ENCODE results near the gene GLIPR2.
"Not testable (repeated sequence)": the region's sequence is repeated elsewhere in the genome, so short reads cannot be mapped to it uniquely, and the experiment has no call there.

Gene GLIPR2

DNA sequence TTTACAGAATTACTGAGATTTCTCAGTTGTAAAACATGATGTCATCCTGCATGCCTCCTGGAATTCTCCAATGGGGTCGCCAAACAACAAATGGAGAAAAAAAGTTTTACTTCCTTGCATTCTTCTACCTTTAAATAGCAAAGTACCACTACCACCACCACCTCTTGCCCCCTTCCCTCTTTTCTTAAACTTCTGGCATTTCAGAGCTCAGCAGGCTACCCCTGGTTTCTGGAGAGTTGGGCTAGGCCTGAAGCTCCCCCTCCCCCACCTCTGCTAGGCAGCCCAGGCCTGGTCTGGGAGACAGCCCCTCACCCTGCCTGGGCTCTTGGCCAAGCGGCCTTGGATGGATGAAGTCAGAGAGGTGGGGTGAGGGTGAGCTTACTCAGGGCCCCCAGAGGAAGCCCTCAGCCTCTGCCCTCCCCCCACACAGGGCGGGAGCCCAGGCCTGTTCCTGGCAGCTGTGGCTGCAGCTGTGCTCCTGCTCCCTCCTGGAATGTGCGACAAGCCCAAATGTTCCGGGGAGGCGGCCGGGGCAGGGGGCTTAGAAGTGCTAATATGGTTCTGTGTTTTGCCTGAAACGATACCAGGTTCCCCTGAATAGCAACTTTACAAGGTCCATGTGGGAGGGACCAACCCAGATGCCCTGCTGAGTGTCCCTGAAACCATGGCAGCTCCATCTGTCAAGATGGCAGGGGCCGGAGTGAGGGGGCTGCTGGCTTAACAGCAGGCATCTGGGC lies 26.7 kb downstream of the GLIPR2 start:
- Histone ChIP-seq H3K27ac (ENCODE audit: low read depth, low read length) (peak overlapping the region; percentile 87), H3K27me3 (ENCODE audit: control insufficient read depth, insufficient read depth, low read length) (no peaks in the 10 kb centered on the region), H3K36me3 (ENCODE audit: control insufficient read depth, insufficient read depth, low read length) (peaks cover 3% of the 10 kb centered on the region), H3K4me3 (ENCODE audit: low read length) (no peak overlapping the region), H3K4me1 (ENCODE audit: control insufficient read depth, insufficient read depth, low read length) (peaks cover 27% of the 10 kb centered on the region), H3K9ac (ENCODE audit: low read length) (no peak overlapping the region)

- Histone ChIP-seq H3K27me3 (ENCODE audit: control insufficient read depth, insufficient read depth, low read length) (no peaks in the 10 kb centered on the region), H3K9ac (ENCODE audit: low read length) (no peak overlapping the region), H3K36me3 (ENCODE audit: control insufficient read depth, insufficient read depth, low read length) (peaks cover 3% of the 10 kb centered on the region), H3K27ac (ENCODE audit: low read depth, low read length) (peak overlapping the region; percentile 87), H3K4me3 (ENCODE audit: low read length) (no peak overlapping the region), H3K4me1 (ENCODE audit: control insufficient read depth, insufficient read depth, low read length) (peaks cover 24% of the 10 kb centered on the region)
Measured at GRCh38 chr9:36163786-36164170, 27.2 kb downstream of the GLIPR2 start.

- H3K4me1 ChIP-seq (ENCODE audit: control insufficient read depth, insufficient read depth, low read length), result peaks cover 22% of the 10 kb centered on the region
- no peaks in the 10 kb centered on the region for H3K27me3 ChIP-seq (ENCODE audit: control insufficient read depth, insufficient read depth, low read length)
- H3K9ac ChIP-seq (ENCODE audit: low read length), result no peak overlapping the region
- peak overlapping the region; percentile 87 for H3K27ac ChIP-seq (ENCODE audit: low read depth, low read length)
- peaks cover 3% of the 10 kb centered on the region for H3K36me3 ChIP-seq (ENCODE audit: control insufficient read depth, insufficient read depth, low read length)
- no peak overlapping the region for H3K4me3 ChIP-seq (ENCODE audit: low read length)
Measured at GRCh38 chr9:36164372-36164771, 27.8 kb downstream of the GLIPR2 start.

- no peak overlapping the region for H3K4me3 ChIP-seq (ENCODE audit: low read length)
- H3K36me3 ChIP-seq (ENCODE audit: control insufficient read depth, insufficient read depth, low read length), result peaks cover 3% of the 10 kb centered on the region
- no peaks in the 10 kb centered on the region for H3K27me3 ChIP-seq (ENCODE audit: control insufficient read depth, insufficient read depth, low read length)
- peaks cover 20% of the 10 kb centered on the region for H3K4me1 ChIP-seq (ENCODE audit: control insufficient read depth, insufficient read depth, low read length)
- H3K9ac ChIP-seq (ENCODE audit: low read length), result no peak overlapping the region
- H3K27ac ChIP-seq (ENCODE audit: low read depth, low read length), result peak overlapping the region; percentile 87
Measured at GRCh38 chr9:36164989-36165388, 28.5 kb downstream of the GLIPR2 start.

DNA sequence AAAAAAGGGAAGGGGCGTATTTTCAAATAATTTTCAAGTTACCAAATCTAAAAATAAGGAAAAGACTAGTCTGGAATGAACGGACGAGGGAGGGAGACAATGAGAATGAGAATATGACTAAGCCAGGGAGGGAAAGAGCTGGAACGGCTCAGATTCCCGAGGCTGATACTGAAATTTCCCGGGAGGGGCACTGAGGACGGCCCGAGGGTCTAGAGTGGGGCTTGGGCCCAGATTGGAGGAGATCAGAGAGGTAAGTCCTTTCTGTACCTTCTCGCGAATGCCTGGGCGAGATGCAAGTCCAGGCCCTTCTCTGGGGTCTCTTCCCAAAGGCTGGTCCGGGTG lies 29.3 kb downstream of the GLIPR2 start:
- Histone ChIP-seq H3K4me1 (ENCODE audit: control insufficient read depth, insufficient read depth, low read length) (peaks cover 20% of the 10 kb centered on the region), H3K4me3 (ENCODE audit: low read length) (peak overlapping the region; percentile 29), H3K36me3 (ENCODE audit: control insufficient read depth, insufficient read depth, low read length) (peaks cover 3% of the 10 kb centered on the region), H3K9ac (ENCODE audit: low read length) (no peak overlapping the region), H3K27me3 (ENCODE audit: control insufficient read depth, insufficient read depth, low read length) (no peaks in the 10 kb centered on the region), H3K27ac (ENCODE audit: low read depth, low read length) (peak overlapping the region; percentile 65)

GRCh38 chr9:36166168-36166927 lies 29.8 kb downstream of the GLIPR2 start:
- no peak overlapping the region for H3K9ac ChIP-seq (ENCODE audit: low read length)
- no peaks in the 10 kb centered on the region for H3K27me3 ChIP-seq (ENCODE audit: control insufficient read depth, insufficient read depth, low read length)
- peak overlapping the region; percentile 68 for H3K4me3 ChIP-seq (ENCODE audit: low read length)
- peaks cover 3% of the 10 kb centered on the region for H3K36me3 ChIP-seq (ENCODE audit: control insufficient read depth, insufficient read depth, low read length)
- H3K27ac ChIP-seq (ENCODE audit: low read depth, low read length), result peak overlapping the region; percentile 80
- peaks cover 20% of the 10 kb centered on the region for H3K4me1 ChIP-seq (ENCODE audit: control insufficient read depth, insufficient read depth, low read length)

- no peaks in the 10 kb centered on the region for H3K36me3 ChIP-seq (ENCODE audit: control insufficient read depth, insufficient read depth, low read length)
- no peak within 1 kb of the TSS for H3K27ac ChIP-seq (ENCODE audit: low read depth, low read length)
- H3K4me3 ChIP-seq (ENCODE audit: low read length), result no peak within 1 kb of the TSS
- H3K4me1 ChIP-seq (ENCODE audit: control insufficient read depth, insufficient read depth, low read length), result peaks cover 7% of the 10 kb centered on the region
- no peaks in the 10 kb centered on the region for H3K27me3 ChIP-seq (ENCODE audit: control insufficient read depth, insufficient read depth, low read length)
- no peak within 1 kb of the TSS for H3K9ac ChIP-seq (ENCODE audit: low read length)
Measured at GRCh38 chr9:36169166-36169565, 32.6 kb downstream of the GLIPR2 start, which contains the start of gene CCIN. Gene CCIN, plus strand, starts transcription at chr9:36169388. Its CDS starts 115 bp downstream, at chr9:36169503.

DNA sequence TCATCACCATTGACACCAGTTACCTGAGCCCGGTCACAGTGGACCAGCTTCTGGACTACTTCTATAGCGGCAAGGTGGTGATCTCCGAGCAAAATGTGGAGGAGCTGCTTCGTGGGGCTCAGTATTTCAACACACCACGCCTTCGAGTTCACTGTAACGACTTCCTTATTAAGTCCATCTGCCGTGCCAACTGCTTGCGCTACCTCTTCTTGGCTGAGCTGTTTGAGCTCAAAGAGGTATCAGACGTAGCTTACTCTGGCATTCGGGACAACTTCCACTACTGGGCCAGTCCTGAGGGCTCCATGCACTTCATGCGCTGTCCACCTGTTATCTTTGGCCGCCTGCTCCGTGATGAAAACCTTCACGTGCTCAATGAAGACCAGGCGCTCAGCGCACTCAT lies 33.2 kb downstream of the GLIPR2 start:
- Histone ChIP-seq H3K9ac (ENCODE audit: low read length) (no peak overlapping the region), H3K27ac (ENCODE audit: low read depth, low read length) (no peak overlapping the region), H3K36me3 (ENCODE audit: control insufficient read depth, insufficient read depth, low read length) (no peaks in the 10 kb centered on the region), H3K27me3 (ENCODE audit: control insufficient read depth, insufficient read depth, low read length) (no peaks in the 10 kb centered on the region), H3K4me3 (ENCODE audit: low read length) (no peak overlapping the region), H3K4me1 (ENCODE audit: control insufficient read depth, insufficient read depth, low read length) (peaks cover 4% of the 10 kb centered on the region)

- Histone ChIP-seq H3K9ac (ENCODE audit: low read length) (no peak overlapping the region), H3K36me3 (ENCODE audit: control insufficient read depth, insufficient read depth, low read length) (no peaks in the 10 kb centered on the region), H3K4me1 (ENCODE audit: control insufficient read depth, insufficient read depth, low read length) (no peaks in the 10 kb centered on the region), H3K27ac (ENCODE audit: low read depth, low read length) (no peak overlapping the region), H3K4me3 (ENCODE audit: low read length) (no peak overlapping the region), H3K27me3 (ENCODE audit: control insufficient read depth, insufficient read depth, low read length) (no peaks in the 10 kb centered on the region)
Measured at GRCh38 chr9:36170531-36170930, 34.0 kb downstream of the GLIPR2 start.

GRCh38 chr9:36173861-36174260 lies 37.3 kb downstream of the GLIPR2 start:
- Histone ChIP-seq H3K27ac (ENCODE audit: low read depth, low read length) (no peak overlapping the region), H3K9ac (ENCODE audit: low read length) (no peak overlapping the region)

GRCh38 chr9:36174271-36174670 lies 37.7 kb downstream of the GLIPR2 start:
- Histone ChIP-seq H3K4me1 (ENCODE audit: control insufficient read depth, insufficient read depth, low read length) (no peaks in the 10 kb centered on the region), H3K4me3 (ENCODE audit: low read length) (no peak overlapping the region), H3K27me3 (ENCODE audit: control insufficient read depth, insufficient read depth, low read length) (no peaks in the 10 kb centered on the region), H3K27ac (ENCODE audit: low read depth, low read length) (no peak overlapping the region), H3K9ac (ENCODE audit: low read length) (no peak overlapping the region), H3K36me3 (ENCODE audit: control insufficient read depth, insufficient read depth, low read length) (no peaks in the 10 kb centered on the region)

More at GRCh38 chr9:36173861-36174260, 37.3 kb downstream of the GLIPR2 start:
- Histone ChIP-seq H3K36me3 (ENCODE audit: control insufficient read depth, insufficient read depth, low read length) (no peaks in the 10 kb centered on the region), H3K4me3 (ENCODE audit: low read length) (no peak overlapping the region), H3K27me3 (ENCODE audit: control insufficient read depth, insufficient read depth, low read length) (no peaks in the 10 kb centered on the region), H3K4me1 (ENCODE audit: control insufficient read depth, insufficient read depth, low read length) (no peaks in the 10 kb centered on the region)

- no peak overlapping the region for H3K9ac ChIP-seq (ENCODE audit: low read length)
- no peaks in the 10 kb centered on the region for H3K36me3 ChIP-seq (ENCODE audit: control insufficient read depth, insufficient read depth, low read length)
- no peak overlapping the region for H3K4me3 ChIP-seq (ENCODE audit: low read length)
- H3K4me1 ChIP-seq (ENCODE audit: control insufficient read depth, insufficient read depth, low read length), result no peaks in the 10 kb centered on the region
- no peaks in the 10 kb centered on the region for H3K27me3 ChIP-seq (ENCODE audit: control insufficient read depth, insufficient read depth, low read length)
- H3K27ac ChIP-seq (ENCODE audit: low read depth, low read length), result no peak overlapping the region
Measured at GRCh38 chr9:36174731-36175130, 38.2 kb downstream of the GLIPR2 start.

- not testable (repeated sequence) for H3K4me3 ChIP-seq (ENCODE audit: low read length); H3K4me1 ChIP-seq (ENCODE audit: control insufficient read depth, insufficient read depth, low read length); H3K9ac ChIP-seq (ENCODE audit: low read length); H3K36me3 ChIP-seq (ENCODE audit: control insufficient read depth, insufficient read depth, low read length); H3K27ac ChIP-seq (ENCODE audit: low read depth, low read length); H3K27me3 ChIP-seq (ENCODE audit: control insufficient read depth, insufficient read depth, low read length)
Measured at GRCh38 chr9:36175209-36175608, 38.7 kb downstream of the GLIPR2 start.
